Testis (tissue), 3 donors: ENCODE measurements around the gene TMEM62. TPM values are rescaled to one million over a fixed set of nuclear protein-coding genes. Genes with fewer than 3 reads are reported as not detected.

Experiments used
- DNase-seq: peaks from one replicate; pipeline ENCODE4 v3.0.0-alpha.2; 2019
- H3K27ac ChIP-seq, 2 donors: fragments of 200-600 bp; sonication (generic); one replicate each; pipeline ENCODE4 v1.5.1; 2019
- H3K27me3 ChIP-seq: fragments of 200-600 bp; sonication (generic); one replicate; pipeline ENCODE4 v1.5.1; 2019
- H3K36me3 ChIP-seq: fragments of 200-600 bp; sonication (generic); one replicate; pipeline ENCODE4 v1.5.1; 2017; ENCODE audit warnings: low read depth; ENCODE audit errors: missing control alignments
- H3K4me1 ChIP-seq: fragments of 200-600 bp; sonication (generic); one replicate; pipeline ENCODE4 v1.5.1; 2019
- H3K4me3 ChIP-seq, 2 donors: fragments of 200-600 bp; sonication (generic); one replicate each; pipeline ENCODE4 v1.5.1; 2017 to 2019
- H3K9me3 ChIP-seq: fragments of 200-600 bp; sonication (generic); one replicate; pipeline ENCODE4 v1.5.1; 2017
- CTCF ChIP-seq, 3 experiments: fragments of 450-650 bp in 2 of 3; fragments of 200-600 bp in 1 of 3; sonication (generic) in 1 of 3; IDR thresholded peaks; one replicate each; pipeline ENCODE4 v1.5.1; 2016 to 2019; ENCODE audit warnings: antibody characterized with exemption in 3 of 3, mild to moderate bottlenecking in 2 of 3, moderate library complexity in 1 of 3
- POLR2A ChIP-seq: fragments of 450-650 bp; IDR thresholded peaks from one replicate; pipeline ENCODE4 v1.6.1; 2017; ENCODE audit warnings: antibody characterized with exemption, mild to moderate bottlenecking, moderate library complexity
- WGBS, 2 donors: methylation state at CpG; one replicate each; pipeline ENCODE4 v1.1.5; 2018; 5-methylcytosine and 5-hydroxymethylcytosine counted together
- intact Hi-C: fragments of 100-400 bp; cut with DNase I; formaldehyde crosslinking; loops from one replicate; pipeline ENCODE4 v1.15.1; 2023; ENCODE audit warnings: low total_unique reads
- polyA plus RNA-seq: library from polyadenylated mRNA; stranded (reverse); fragments of 350-450 nt; fragmentation: Illumina TruSeq; extraction: RNeasy Lipid Tissue Mini Kit (QIAGEN cat#74804); gene quantifications from one replicate; pipeline ENCODE4 v1.2.3, GENCODE V29; 2014; ENCODE audit warnings: low read depth, low replicate concordance; ENCODE audit not compliant: insufficient read depth
- total RNA-seq, 2 donors: library from RNA; depleted of rRNA; stranded (reverse); fragments of >200 nt; gene quantifications; one replicate each; pipeline ENCODE4 v1.2.3, GENCODE V29; 2016

TMEM62 gene
- total and polyA plus RNA-seq, 3 donors from 2014 or later = 8.3 to 29.0 (median 22.8) TPM

GRCh38 chr15:43111354-43111753, 22.0 kb upstream of the TMEM62 start:
- 65 to 68% methylated on average over 3 of the region's 3 CpGs for WGBS, 2 donors
- H3K36me3 ChIP-seq = no peaks in the 10 kb centered on the region
- no peak for DNase-seq
- TF ChIP-seq POLR2A (no peak), CTCF (IDR thresholded peaks at IDR 0.05) (no peak)
- H3K27me3 ChIP-seq = no peaks in the 10 kb centered on the region
- intact Hi-C loops = no loop called here
- peaks cover 8% of the 10 kb centered on the region for H3K4me1 ChIP-seq
- no peaks in the 10 kb centered on the region for H3K9me3 ChIP-seq
- H3K27ac ChIP-seq = no peak overlapping the region
- no peak overlapping the region for H3K4me3 ChIP-seq

- no peak overlapping the region for H3K4me3 ChIP-seq
- TF ChIP-seq POLR2A (no peak), CTCF (IDR thresholded peaks at IDR 0.05) (no peak)
- H3K27me3 ChIP-seq = no peaks in the 10 kb centered on the region
- intact Hi-C loops = no loop called here
- peaks cover 3% of the 10 kb centered on the region for H3K4me1 ChIP-seq
- WGBS, 2 donors = 50 to 68% methylated on average over 1 of the region's 1 CpG
- H3K9me3 ChIP-seq = no peaks in the 10 kb centered on the region
- no peak for DNase-seq
- no peak overlapping the region for H3K27ac ChIP-seq
- no peaks in the 10 kb centered on the region for H3K36me3 ChIP-seq
These were observed 15.1 kb upstream of the TMEM62 start for GRCh38 chr15:43118286-43118685.

- no peak overlapping the region for H3K27ac ChIP-seq
- TF ChIP-seq POLR2A = no peak
- TF ChIP-seq CTCF (IDR thresholded peaks at IDR 0.05) = no peak
These were observed 14.6 kb upstream of the TMEM62 start for GRCh38 chr15:43118829-43119228.

GRCh38 chr15:43121863-43122262, 11.5 kb upstream of the TMEM62 start:
- no peak for TF ChIP-seq POLR2A
- TF ChIP-seq CTCF (IDR thresholded peaks at IDR 0.05) = no peak
- Histone ChIP-seq H3K4me1 (peaks cover 3% of the 10 kb centered on the region), H3K36me3 (no peaks in the 10 kb centered on the region), H3K27ac (no peak overlapping the region), H3K9me3 (no peaks in the 10 kb centered on the region), H3K4me3 (no peak overlapping the region), H3K27me3 (no peaks in the 10 kb centered on the region)
- WGBS, 2 donors = 55 to 77% methylated on average over 2 of the region's 2 CpGs
- intact Hi-C loops = no loop called here
- DNase-seq = no peak

More at GRCh38 chr15:43118829-43119228, 14.6 kb upstream of the TMEM62 start:
- peaks cover 3% of the 10 kb centered on the region for H3K4me1 ChIP-seq
- no peaks in the 10 kb centered on the region for H3K9me3 ChIP-seq
- DNase-seq = no peak
- H3K4me3 ChIP-seq = no peak overlapping the region
- 82% methylated on average over 2 of the region's 2 CpGs for WGBS, 2 donors
- no peaks in the 10 kb centered on the region for H3K27me3 ChIP-seq
- intact Hi-C loops = no loop called here
- no peaks in the 10 kb centered on the region for H3K36me3 ChIP-seq

- H3K4me3 ChIP-seq = no peak overlapping the region
- no peak overlapping the region for H3K27ac ChIP-seq
- H3K27me3 ChIP-seq = no peaks in the 10 kb centered on the region
- H3K4me1 ChIP-seq = peaks cover 3% of the 10 kb centered on the region
- intact Hi-C loops = no loop called here
- DNase-seq = no peak
- H3K36me3 ChIP-seq = no peaks in the 10 kb centered on the region
- TF ChIP-seq POLR2A (no peak), CTCF (IDR thresholded peaks at IDR 0.05) (no peak)
- 74 to 76% methylated on average over 3 of the region's 3 CpGs for WGBS, 2 donors
- H3K9me3 ChIP-seq = no peaks in the 10 kb centered on the region
These were observed 8.2 kb upstream of the TMEM62 start for GRCh38 chr15:43125100-43125661.
